LNCaP clone FGC (cell line): ENCODE data around the gene MCTP1.

Experiments used
- DNase-seq: peaks from one replicate; pipeline ENCODE4 v3.0.0-alpha.2; 2011; ENCODE audit warnings: low read depth
- H3K4me3 ChIP-seq: 2 replicates; pipeline ENCODE4 v1.5.1; 2011; ENCODE audit warnings: mild to moderate bottlenecking, low read depth, low read length, control low read depth
- TF ChIP-seq, protein P1 (sequence below): IDR thresholded peaks from 2 replicates; pipeline ENCODE4 v1.5.1; 2012; ENCODE audit warnings: mild to moderate bottlenecking; ENCODE audit not compliant: control insufficient read depth, insufficient read depth; ENCODE audit errors: extremely low read depth

The MCTP1 gene

DNA sequence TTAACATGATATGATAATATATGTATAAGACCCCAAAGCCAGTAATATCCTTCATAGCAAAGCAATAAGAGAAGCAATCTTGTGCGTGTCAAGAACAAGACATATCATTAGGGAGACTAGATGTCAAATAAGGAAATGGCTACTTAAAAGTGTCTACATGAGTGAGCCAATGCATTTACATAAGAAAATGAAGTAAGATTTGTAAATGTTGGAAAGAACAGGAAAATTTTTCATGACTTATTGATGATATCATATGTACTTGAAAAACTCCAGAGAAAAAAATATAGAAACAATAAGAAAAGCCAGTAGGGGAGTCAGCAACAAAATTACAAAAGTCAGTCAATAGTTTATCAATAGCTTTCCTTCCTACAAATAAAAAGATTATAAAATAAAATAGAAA lies 13.8 kb upstream of the MCTP1 start:
- TF ChIP-seq, protein P1, sequence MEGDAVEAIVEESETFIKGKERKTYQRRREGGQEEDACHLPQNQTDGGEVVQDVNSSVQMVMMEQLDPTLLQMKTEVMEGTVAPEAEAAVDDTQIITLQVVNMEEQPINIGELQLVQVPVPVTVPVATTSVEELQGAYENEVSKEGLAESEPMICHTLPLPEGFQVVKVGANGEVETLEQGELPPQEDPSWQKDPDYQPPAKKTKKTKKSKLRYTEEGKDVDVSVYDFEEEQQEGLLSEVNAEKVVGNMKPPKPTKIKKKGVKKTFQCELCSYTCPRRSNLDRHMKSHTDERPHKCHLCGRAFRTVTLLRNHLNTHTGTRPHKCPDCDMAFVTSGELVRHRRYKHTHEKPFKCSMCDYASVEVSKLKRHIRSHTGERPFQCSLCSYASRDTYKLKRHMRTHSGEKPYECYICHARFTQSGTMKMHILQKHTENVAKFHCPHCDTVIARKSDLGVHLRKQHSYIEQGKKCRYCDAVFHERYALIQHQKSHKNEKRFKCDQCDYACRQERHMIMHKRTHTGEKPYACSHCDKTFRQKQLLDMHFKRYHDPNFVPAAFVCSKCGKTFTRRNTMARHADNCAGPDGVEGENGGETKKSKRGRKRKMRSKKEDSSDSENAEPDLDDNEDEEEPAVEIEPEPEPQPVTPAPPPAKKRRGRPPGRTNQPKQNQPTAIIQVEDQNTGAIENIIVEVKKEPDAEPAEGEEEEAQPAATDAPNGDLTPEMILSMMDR = no peak
- no peak overlapping the region for H3K4me3 ChIP-seq
- no peak for DNase-seq

DNA sequence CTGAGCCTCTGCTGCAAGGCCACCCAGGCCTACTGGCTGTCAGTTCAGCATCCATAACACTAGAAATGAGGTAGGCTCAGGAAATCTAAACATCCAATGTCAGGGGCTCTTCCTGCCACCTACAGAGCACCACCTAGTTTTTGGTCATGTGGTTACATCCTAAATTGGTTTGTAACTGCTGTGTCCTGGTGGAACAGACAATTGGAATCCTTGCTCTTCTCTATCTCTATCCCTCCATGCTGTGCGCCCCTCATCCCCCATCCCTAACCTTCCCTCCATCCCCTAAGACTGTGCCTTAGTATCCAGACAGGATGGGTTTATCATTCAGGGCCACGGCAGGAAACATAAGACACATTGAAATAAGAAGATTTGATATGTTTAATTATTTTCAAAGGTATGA lies 11.4 kb upstream of the MCTP1 start:
- H3K4me3 ChIP-seq = no peak overlapping the region
- DNase-seq = no peak
- TF ChIP-seq, protein P1 = no peak

DNA sequence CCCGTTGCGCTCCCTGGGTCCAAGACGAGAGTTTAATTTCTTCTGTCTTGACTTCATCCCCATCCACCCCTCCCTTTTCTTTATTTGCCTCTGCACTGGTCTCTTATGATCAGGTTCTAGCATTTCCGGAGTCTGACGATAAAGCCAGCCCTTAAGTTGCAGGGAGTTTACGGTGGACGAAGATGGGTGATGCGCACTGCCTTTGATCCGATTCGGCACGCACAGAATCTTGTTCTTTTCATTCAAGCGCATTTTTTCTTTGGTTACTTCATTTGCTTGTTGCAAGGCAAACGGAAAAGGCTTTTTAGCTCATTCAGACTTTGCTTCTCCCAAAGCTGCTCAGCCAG lies 488 bp upstream of the MCTP1 start:
- H3K4me3 ChIP-seq = peak overlapping the region; percentile 60; the same call in 1 of the 2 replicates
- no peak for DNase-seq
- TF ChIP-seq, protein P1 = no peak

DNA sequence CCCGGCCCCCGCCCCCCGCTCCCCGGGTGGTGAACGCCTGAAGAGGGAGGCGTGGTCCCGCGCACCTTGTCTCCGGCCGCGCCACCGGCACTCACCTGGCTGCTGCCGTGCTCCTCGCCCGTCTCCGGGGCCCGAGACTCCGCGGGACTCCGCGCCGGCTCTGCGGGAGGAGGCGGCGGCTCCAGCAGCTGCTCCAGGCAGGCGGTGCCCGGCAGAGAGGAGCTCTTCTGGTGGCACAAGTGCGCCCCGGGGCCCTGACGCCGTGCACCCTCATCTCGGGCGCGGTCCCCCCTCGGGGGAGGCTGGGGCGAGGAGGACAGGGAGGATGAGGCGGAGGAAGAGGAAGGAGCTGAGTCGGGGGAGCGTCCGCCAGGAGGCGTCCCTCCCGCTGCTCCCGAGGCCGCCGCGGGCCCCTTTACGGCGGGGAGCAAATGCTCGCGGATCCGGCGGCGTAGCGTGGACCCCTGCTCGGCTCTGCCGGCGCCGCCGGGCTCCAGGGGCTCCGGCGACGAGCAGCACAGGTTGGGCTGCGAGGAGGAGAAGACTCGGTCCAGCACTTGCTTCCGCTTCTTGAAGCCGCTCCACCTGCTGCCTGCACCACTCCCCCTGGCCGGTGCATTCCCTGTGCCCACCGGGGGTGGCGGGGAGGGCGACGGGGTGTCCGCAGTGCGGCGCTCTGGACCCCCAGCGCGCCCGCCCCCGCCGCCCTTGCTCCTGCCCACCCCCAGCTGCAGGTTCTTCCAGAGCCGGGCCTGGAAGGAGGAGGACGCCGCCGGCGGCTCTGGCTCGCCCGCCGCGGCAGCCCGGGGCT lies 928 bp downstream of the MCTP1 start:
- TF ChIP-seq, protein P1 = peak; percentile 78
- no peak for DNase-seq

GRCh38 chr5:95283022-95283615 lies 1.8 kb downstream of the MCTP1 start:
- DNase-seq = no peak
- no peak overlapping the region for H3K4me3 ChIP-seq
- TF ChIP-seq, protein P1 = no peak

More for the DNA sequence above, 928 bp downstream of the MCTP1 start:
- peak overlapping the region; percentile 60 for H3K4me3 ChIP-seq

- TF ChIP-seq, protein P1 = no peak
- DNase-seq = no peak
- H3K4me3 ChIP-seq = no peak overlapping the region
Observed at GRCh38 chr5:95281226-95281625, 3.7 kb downstream of the MCTP1 start.
